A549 treated with ZK216348 at 1 μM for 4 hours (cell line): Measurements from ENCODE around the gene TBCK. TPM values are rescaled to one million over a fixed set of nuclear protein-coding genes. Genes with fewer than 3 reads are reported as not detected.

Experiments
- total RNA-seq: library from RNA; stranded (reverse); fragments of 200-300 nt; extraction: Qiagen RNA extraction; gene quantifications from 5 replicates; pipeline ENCODE4 v1.2.3, GENCODE V29; 2022; ENCODE audit warnings: low read depth

Gene TBCK
- 2.1 to 3.8 TPM (median 2.8 TPM) in 5 replicates for total RNA-seq

GRCh38 chr4:106315968-106316772 is at the start of gene TBCK, which contains the start of gene AIMP1:
Gene TBCK, minus strand, starts transcription at chr4:106316209. Its CDS starts 7,249 bp downstream, at chr4:106308960.
Gene AIMP1, plus strand, starts transcription at chr4:106316550. Its CDS starts 8,460 bp downstream, at chr4:106325010.

Other genes with a start within 250 kb of the TBCK start
- gene AIMP1, start 341 bp upstream of the TBCK start, total RNA-seq = 42.0 to 57.8 TPM (median 44.5 TPM) in 5 replicates
- not detected in 5 replicates for gene GIMD1, start 52.6 kb upstream of the TBCK start, total RNA-seq